Measurements from ENCODE around the gene MINDY1. TPM values are rescaled to one million over a fixed set of nuclear protein-coding genes. Genes with fewer than 3 reads are reported as not detected.
A peak's percentile ranks its signal among the peaks of the same experiment; 100 is the strongest.

Gene MINDY1
- total and polyA plus RNA-seq, 9 of the 15 experiments (the other 6 are each of a cell fraction or from before 2014, with no cell fraction given) = 0.49 to 11.0 (median 6.0) TPM

DNA sequence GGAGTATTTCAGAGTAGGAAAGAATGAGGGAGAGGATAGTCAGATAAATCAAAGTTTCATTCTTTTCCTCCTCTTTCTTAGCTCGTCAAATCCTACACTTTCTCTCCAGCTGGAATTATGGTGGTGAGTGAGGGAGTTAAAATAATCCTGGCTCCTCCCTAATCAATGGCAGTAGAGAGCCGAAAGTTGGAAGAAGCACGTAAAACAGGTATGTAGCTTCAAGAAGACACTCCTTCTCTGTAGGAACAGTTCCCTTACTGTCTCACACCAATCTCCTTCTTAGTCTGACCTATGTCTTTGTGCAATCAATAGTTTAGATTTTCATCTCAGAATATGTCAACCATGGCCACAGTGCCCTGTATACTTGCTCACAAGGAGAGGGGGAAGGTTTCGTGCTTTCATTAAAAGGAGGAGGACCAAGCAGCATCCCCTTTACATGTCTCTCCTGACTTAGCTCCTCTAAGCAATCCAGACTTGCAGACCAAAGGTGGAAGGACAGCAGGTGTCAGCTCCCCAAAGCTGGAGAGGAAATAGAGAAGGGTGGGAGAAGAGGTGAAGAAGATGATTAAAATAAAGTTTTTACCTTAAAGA, 878 bp downstream of the MINDY1 start:
- H3K4me1 ChIP-seq (replicated peaks in 1 of 2; ENCODE audit: control insufficient read depth in 2 of 2, insufficient read depth in 2 of 2, low read length in 2 of 2) = peaks cover 46 to 53% of the 10 kb centered on the region in 2 experiments
- in situ Hi-C loops (cut with MboI) = no loop called here
- H3K79me2 ChIP-seq (ENCODE audit: control insufficient read depth, insufficient read depth, low read length) = peaks cover 35% of the 10 kb centered on the region
- no peaks in the 10 kb centered on the region for H3K27me3 ChIP-seq (ENCODE audit: control insufficient read depth in 2 of 2, insufficient read depth in 2 of 2, low read length in 2 of 2)
- ChIA-PET CTCF (ENCODE audit: low intra/inter-chr PET ratio) (interaction anchor here (0.9 to 1.9 kb wide), 2 partner anchors 26 to 750 kb away, joined by 3 to 12 read pairs; no protein-coding TSS in a partner anchor), POLR2A (interaction anchor here (0.5 to 2.9 kb wide), 24 partner anchors 10 to 503 kb away, joined by 3 to 22 read pairs (median 4); partner anchors contain the start of genes ANXA9, CERS2 and MCL1)
- ATAC-seq (no peak), FAIRE-seq (no peak), DNase-seq (ENCODE audit: extremely low read depth in 1 of 4, low spot score in 3 of 4) (no peak)
- intact Hi-C loops (cut with micrococcal nuclease) = loop anchor here (2.0 to 5.0 kb wide), 3 partner anchors 27 to 66 kb away; partner anchors contain the start of genes CDC42SE1 and GABPB2
- peak overlapping the region; percentile 88; a peak in 3 of 4 replicates for H3K9ac ChIP-seq (ENCODE audit: insufficient read depth in 1 of 2, low read depth in 2 of 2, low read length in 2 of 2)
- H3K4me2 ChIP-seq (ENCODE audit: insufficient read depth, low read length) = peak overlapping the region; percentile 100
- peak overlapping the region; percentile 44 for H3K4me3 ChIP-seq
- no peaks in the 10 kb centered on the region for H4K20me1 ChIP-seq (replicated peaks; ENCODE audit: control insufficient read depth, insufficient read depth, low read length)
- H3K9me1 ChIP-seq (ENCODE audit: control insufficient read depth, insufficient read depth, low read length) = no peaks in the 10 kb centered on the region
- 12% methylated on average over 4 of the region's 4 CpGs for WGBS (ENCODE audit: insufficient coverage, low coverage, missing lambda C conversion rate)
- H3K9me3 ChIP-seq (replicated peaks; ENCODE audit: control insufficient read depth, insufficient read depth, low read depth, low read length) = no peaks in the 10 kb centered on the region
- peak overlapping the region; percentile 75 for H3K27ac ChIP-seq (ENCODE audit: extremely low read depth, low read depth, low read length)
- BruUV-seq (replicated peaks) = no TSS peak
- H3K36me3 ChIP-seq (ENCODE audit: control insufficient read depth, insufficient read depth, low read length) = no peaks in the 10 kb centered on the region
- peak overlapping the region; percentile 89 for H2AFZ ChIP-seq (ENCODE audit: low read depth, low read length)
- TF ChIP-seq ZNF830 (CRISPR knock-in tag; IDR thresholded peaks at IDR 0.05) (no peak), U2AF1 (optimal IDR thresholded peaks at IDR 0.05; ENCODE audit: low read depth, low read length) (no peak), KAT2B (IDR thresholded peaks at IDR 0.05; ENCODE audit: low read depth, low read length) (no peak), SIN3B (IDR thresholded peaks at IDR 0.05; ENCODE audit: low read depth) (no peak), NUFIP1 (IDR thresholded peaks at IDR 0.05; ENCODE audit: partially characterized antibody) (no peak), ZNF445 (CRISPR knock-in tag; IDR thresholded peaks at IDR 0.05; ENCODE audit: low read depth) (no peak), FUS (optimal IDR thresholded peaks at IDR 0.05; ENCODE audit: low read depth, low read length) (no peak), KDM5B (IDR thresholded peaks at IDR 0.05; ENCODE audit: insufficient replicate concordance, low read depth, low read length) (peak; percentile 15), ILK (tag; IDR thresholded peaks at IDR 0.05; ENCODE audit: borderline replicate concordance, low read depth) (no peak), CTBP1 (IDR thresholded peaks at IDR 0.05; ENCODE audit: borderline replicate concordance) (peak; percentile 9; the same call in 1 of the 2 replicates), THRAP3 (IDR thresholded peaks at IDR 0.05; ENCODE audit: borderline replicate concordance) (no peak), GTF2E2 (tag; IDR thresholded peaks at IDR 0.05) (0 out of 2 replicates have a peak, but pooled peaks have one; percentile 37), ETV6 (IDR thresholded peaks at IDR 0.05; ENCODE audit: borderline replicate concordance in 1 of 2, low read depth in 2 of 2, low read length in 1 of 2) (no peak), ETV6 (CRISPR knock-in tag; IDR thresholded peaks at IDR 0.05; ENCODE audit: borderline replicate concordance) (no peak), MBD2 (IDR thresholded peaks at IDR 0.05; ENCODE audit: borderline replicate concordance, low read depth) (no peak), CBX1 (IDR thresholded peaks at IDR 0.05; ENCODE audit: low read depth) (no peak), CC2D1A (IDR thresholded peaks at IDR 0.05) (no peak), ZBTB17 (CRISPR knock-in tag; IDR thresholded peaks at IDR 0.05) (no peak), CBX3 (IDR thresholded peaks at IDR 0.05; ENCODE audit: borderline replicate concordance in 1 of 2, low read length in 2 of 2) (no peak)
- TF ChIP-seq, protein P1, sequence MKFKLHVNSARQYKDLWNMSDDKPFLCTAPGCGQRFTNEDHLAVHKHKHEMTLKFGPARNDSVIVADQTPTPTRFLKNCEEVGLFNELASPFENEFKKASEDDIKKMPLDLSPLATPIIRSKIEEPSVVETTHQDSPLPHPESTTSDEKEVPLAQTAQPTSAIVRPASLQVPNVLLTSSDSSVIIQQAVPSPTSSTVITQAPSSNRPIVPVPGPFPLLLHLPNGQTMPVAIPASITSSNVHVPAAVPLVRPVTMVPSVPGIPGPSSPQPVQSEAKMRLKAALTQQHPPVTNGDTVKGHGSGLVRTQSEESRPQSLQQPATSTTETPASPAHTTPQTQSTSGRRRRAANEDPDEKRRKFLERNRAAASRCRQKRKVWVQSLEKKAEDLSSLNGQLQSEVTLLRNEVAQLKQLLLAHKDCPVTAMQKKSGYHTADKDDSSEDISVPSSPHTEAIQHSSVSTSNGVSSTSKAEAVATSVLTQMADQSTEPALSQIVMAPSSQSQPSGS (CRISPR knock-in tag; IDR thresholded peaks at IDR 0.05) = no peak
- TF ChIP-seq, protein P2, sequence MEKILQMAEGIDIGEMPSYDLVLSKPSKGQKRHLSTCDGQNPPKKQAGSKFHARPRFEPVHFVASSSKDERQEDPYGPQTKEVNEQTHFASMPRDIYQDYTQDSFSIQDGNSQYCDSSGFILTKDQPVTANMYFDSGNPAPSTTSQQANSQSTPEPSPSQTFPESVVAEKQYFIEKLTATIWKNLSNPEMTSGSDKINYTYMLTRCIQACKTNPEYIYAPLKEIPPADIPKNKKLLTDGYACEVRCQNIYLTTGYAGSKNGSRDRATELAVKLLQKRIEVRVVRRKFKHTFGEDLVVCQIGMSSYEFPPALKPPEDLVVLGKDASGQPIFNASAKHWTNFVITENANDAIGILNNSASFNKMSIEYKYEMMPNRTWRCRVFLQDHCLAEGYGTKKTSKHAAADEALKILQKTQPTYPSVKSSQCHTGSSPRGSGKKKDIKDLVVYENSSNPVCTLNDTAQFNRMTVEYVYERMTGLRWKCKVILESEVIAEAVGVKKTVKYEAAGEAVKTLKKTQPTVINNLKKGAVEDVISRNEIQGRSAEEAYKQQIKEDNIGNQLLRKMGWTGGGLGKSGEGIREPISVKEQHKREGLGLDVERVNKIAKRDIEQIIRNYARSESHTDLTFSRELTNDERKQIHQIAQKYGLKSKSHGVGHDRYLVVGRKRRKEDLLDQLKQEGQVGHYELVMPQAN (IDR thresholded peaks at IDR 0.05; ENCODE audit: borderline replicate concordance) = 0 out of 2 replicates have a peak, but pooled peaks have one; percentile 20

Data from K562 (cell line).